GM12872 (cell line): ENCODE results near the gene KDM5B.

Source experiments
- TF ChIP-seq, protein P1 (sequence below): IDR thresholded peaks from 3 replicates; pipeline ENCODE4 v1.5.1; 2011; ENCODE audit warnings: low read depth, mild to moderate bottlenecking, low read length, moderate library complexity; ENCODE audit not compliant: insufficient read depth

The KDM5B gene

DNA sequence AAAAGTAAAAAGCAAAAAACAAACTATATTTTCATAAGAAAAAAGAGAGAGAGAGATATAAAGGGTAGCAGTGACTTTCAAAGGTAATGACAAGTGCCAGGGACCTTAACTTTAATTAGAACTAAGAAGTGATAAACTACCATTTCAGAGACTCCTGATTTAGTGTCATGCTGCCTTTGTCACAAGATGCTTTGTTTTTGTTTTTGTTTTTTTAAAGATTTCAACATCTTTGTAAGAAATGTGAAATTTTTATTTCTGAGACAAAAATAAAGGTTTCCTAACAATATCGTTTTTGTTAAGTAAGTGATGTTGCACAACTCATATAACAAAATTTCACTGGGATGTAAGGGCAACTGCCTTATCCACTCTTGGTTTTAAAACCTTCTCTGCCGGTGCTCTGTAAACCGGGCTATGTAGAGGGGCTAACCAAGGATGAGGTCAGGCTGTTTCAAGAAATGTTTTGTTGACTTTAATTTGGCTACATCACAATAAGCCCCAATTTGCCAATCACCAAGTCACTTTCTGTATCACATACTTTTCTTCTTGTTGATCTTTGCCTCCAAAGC, 62.8 kb downstream of the KDM5B start:
- TF ChIP-seq, protein P1, sequence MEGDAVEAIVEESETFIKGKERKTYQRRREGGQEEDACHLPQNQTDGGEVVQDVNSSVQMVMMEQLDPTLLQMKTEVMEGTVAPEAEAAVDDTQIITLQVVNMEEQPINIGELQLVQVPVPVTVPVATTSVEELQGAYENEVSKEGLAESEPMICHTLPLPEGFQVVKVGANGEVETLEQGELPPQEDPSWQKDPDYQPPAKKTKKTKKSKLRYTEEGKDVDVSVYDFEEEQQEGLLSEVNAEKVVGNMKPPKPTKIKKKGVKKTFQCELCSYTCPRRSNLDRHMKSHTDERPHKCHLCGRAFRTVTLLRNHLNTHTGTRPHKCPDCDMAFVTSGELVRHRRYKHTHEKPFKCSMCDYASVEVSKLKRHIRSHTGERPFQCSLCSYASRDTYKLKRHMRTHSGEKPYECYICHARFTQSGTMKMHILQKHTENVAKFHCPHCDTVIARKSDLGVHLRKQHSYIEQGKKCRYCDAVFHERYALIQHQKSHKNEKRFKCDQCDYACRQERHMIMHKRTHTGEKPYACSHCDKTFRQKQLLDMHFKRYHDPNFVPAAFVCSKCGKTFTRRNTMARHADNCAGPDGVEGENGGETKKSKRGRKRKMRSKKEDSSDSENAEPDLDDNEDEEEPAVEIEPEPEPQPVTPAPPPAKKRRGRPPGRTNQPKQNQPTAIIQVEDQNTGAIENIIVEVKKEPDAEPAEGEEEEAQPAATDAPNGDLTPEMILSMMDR, result no peak

DNA sequence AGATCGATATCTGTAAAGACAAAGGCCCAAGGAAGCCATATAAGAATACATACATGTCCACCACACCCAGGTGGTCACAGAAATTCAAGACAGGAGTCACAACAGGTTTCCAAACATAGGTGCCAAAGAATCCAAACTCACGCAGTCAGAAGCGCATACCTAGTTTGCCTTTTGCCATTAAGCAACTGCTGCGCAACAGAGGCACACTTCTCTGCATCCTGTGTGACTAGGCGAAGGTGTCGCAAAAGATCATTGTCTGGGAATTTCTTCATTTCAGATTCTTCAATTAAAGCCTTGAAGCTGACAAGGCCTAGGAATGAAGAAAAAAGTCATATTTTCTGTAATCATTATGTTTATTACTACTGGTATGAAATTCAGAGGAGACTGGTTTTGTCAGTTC, 65.7 kb downstream of the KDM5B start:
- TF ChIP-seq, protein P1, result no peak

GRCh38 chr1:202733251-202733650, 75.0 kb downstream of the KDM5B start:
- TF ChIP-seq, protein P1, result no peak

DNA sequence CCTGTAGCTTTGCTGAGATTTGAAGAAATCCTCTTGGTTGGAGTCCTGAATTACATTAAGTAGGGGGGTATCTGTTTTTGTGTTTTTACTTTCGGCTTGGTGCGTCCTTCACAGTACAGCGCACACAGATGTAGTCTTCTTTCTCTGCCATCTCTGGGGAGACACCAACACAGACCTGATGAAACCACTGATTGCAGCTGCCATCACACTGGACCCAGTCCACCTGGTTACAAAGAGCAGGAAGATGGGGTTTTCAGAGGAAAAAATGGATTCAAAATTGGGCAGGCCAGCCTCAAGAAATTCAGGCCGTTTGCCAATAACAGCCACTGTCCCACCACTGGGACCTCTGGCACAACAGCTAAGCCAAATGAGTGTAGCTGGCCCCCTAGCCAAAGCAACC, 79.3 kb downstream of the KDM5B start:
- TF ChIP-seq, protein P1, result no peak

DNA sequence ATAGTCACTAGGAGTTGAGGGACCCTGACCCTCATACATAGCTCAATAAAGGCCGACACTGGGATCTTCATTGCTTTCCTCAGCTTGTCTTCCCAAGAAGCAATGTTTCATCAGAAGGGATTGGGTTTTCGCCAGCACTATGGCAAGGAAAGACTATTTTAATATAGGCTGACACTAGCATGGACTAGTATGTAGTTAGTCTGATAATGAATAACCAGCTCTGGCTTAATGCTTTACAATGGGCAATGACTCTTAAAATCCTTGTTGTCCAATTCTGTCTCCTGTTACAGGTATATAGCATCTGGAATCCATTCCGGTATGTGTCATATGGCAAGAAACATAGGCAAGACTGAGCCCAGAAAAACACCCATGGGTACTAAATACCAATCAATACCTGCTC, 82.7 kb downstream of the KDM5B start:
- TF ChIP-seq, protein P1, result no peak

GRCh38 chr1:202723708-202724107, 84.5 kb downstream of the KDM5B start:
- TF ChIP-seq, protein P1, result no peak

GRCh38 chr1:202716654-202717053, 91.6 kb downstream of the KDM5B start:
- TF ChIP-seq, protein P1, result no peak
